ENCODE data around the gene ROM1. TPM values are rescaled to one million over a fixed set of nuclear protein-coding genes. Genes with fewer than 3 reads are reported as not detected.

ROM1 gene
- total and polyA plus RNA-seq, 2 donors (not counting 3 experiments of a cell fraction or from before 2014, with no cell fraction given): 5.3 to 8.8 TPM

DNA sequence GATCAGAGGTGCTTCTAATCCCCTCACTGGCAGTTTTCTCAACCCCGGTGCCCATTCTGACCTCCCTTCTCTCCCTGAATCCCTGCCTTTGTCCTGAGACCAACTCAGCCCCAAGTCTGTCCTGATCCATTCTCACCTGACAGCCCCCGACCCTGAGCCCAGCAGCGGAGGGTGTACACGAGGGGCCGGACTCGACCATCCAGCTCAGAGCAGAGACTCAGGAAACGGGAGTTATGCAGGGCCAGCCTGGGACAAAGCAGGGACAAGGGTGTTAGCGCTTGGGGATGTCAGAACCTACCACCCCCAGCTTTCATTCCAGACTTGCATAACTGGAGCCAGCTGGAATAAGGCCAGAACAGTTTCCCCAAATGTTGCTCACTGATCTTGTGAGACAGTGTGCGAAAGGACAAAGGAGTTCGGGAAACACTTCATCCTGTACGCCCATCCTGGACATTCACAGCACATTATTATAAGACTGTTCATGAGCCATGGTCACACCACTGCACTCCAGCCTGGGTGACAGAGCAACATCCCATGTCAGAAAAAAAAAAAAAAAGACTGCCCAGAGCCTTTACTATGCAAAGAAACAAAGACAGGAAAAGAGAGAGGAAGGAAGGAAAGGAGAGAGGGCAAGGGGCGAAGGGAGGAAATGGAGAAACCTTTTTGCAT lies 35.9 kb upstream of the ROM1 start:
- H3K9me1 ChIP-seq (replicated peaks; ENCODE audit: control insufficient read depth, extremely low read depth, insufficient read depth, low read length): no peaks in the 10 kb centered on the region
- peak overlapping the region; percentile 9 for H2AFZ ChIP-seq (ENCODE audit: low read depth, low read length)
- H3K4me3 ChIP-seq (replicated peaks in 1 of 3; ENCODE audit: insufficient read depth in 1 of 3, low read depth in 1 of 3, low read length in 3 of 3): peak overlapping the region in 2 of 3 experiments; percentile 2 to 54
- FAIRE-seq (peak; percentile 100), DNase-seq (ENCODE audit: low read depth, low spot score) (peak; percentile 93)
- dilution Hi-C loops (cut with MboI; ENCODE audit: extremely low pct_ligation_motif_present, low sequenced_read_pairs): no loop called here
- no peaks in the 10 kb centered on the region for H3K27me3 ChIP-seq (ENCODE audit: control insufficient read depth in 2 of 2, insufficient read depth in 2 of 2, low read length in 2 of 2)
- no peaks in the 10 kb centered on the region for H4K20me1 ChIP-seq (replicated peaks; ENCODE audit: control insufficient read depth, extremely low read depth, insufficient read depth, low read length)
- peak overlapping the region; percentile 99 for H3K27ac ChIP-seq (ENCODE audit: insufficient read depth, low read depth, low read length)
- ChIA-PET CTCF (interaction anchor here (0.6 to 2.9 kb wide), 12 partner anchors 9 to 183 kb away, joined by 3 to 31 read pairs (median 5); partner anchors contain the start of genes B3GAT3 and TUT1), POLR2A (interaction anchor here (1.1 to 5.7 kb wide), 2 partner anchors 15 to 24 kb away, joined by 5 to 75 read pairs; partner anchors contain the start of genes MTA2 and TUT1)
- H3K4me2 ChIP-seq (ENCODE audit: insufficient read depth, low read length): peak overlapping the region; percentile 55
- TF ChIP-seq, protein P1, sequence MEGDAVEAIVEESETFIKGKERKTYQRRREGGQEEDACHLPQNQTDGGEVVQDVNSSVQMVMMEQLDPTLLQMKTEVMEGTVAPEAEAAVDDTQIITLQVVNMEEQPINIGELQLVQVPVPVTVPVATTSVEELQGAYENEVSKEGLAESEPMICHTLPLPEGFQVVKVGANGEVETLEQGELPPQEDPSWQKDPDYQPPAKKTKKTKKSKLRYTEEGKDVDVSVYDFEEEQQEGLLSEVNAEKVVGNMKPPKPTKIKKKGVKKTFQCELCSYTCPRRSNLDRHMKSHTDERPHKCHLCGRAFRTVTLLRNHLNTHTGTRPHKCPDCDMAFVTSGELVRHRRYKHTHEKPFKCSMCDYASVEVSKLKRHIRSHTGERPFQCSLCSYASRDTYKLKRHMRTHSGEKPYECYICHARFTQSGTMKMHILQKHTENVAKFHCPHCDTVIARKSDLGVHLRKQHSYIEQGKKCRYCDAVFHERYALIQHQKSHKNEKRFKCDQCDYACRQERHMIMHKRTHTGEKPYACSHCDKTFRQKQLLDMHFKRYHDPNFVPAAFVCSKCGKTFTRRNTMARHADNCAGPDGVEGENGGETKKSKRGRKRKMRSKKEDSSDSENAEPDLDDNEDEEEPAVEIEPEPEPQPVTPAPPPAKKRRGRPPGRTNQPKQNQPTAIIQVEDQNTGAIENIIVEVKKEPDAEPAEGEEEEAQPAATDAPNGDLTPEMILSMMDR (IDR thresholded peaks at IDR 0.05; ENCODE audit: extremely low read depth in 1 of 2, insufficient read depth in 1 of 2, low read depth in 1 of 2, low read length in 2 of 2): no peak
- TF ChIP-seq POLR2AphosphoS5 (IDR thresholded peaks at IDR 0.05; ENCODE audit: insufficient read depth, low read depth, low read length) (peak; percentile 68), FOS (IDR thresholded peaks at IDR 0.05; ENCODE audit: borderline replicate concordance, insufficient read depth, low read length) (peak; percentile 40)
- intact Hi-C loops (cut with micrococcal nuclease): loop anchor here (1.0 kb wide), 3 partner anchors 14 to 35 kb away; partner anchors contain the start of genes EML3 and TUT1
- peaks cover 0 to 6% of the 10 kb centered on the region in 2 experiments for H3K36me3 ChIP-seq (ENCODE audit: control insufficient read depth in 2 of 2, extremely low read depth in 1 of 2, insufficient read depth in 2 of 2, low read length in 2 of 2)
- H3K79me2 ChIP-seq (ENCODE audit: control insufficient read depth, insufficient read depth, low read length): peaks cover 34% of the 10 kb centered on the region
- H3K9ac ChIP-seq (replicated peaks; ENCODE audit: extremely low read depth, insufficient read depth, low read length): peak overlapping the region; percentile 93
- H3K4me1 ChIP-seq (ENCODE audit: control insufficient read depth, extremely low read depth, insufficient read depth, low read length): peaks cover 47% of the 10 kb centered on the region
- no TSS peak for BruUV-seq (replicated peaks)
- H3K9me3 ChIP-seq (replicated peaks; ENCODE audit: control insufficient read depth, insufficient read depth, low read length): no peaks in the 10 kb centered on the region

All from endothelial cell of umbilical vein (primary cell).